ENCODE results near the gene AGBL1.
"Not testable (repeated sequence)": the region's sequence is repeated elsewhere in the genome, so short reads cannot be mapped to it uniquely, and the experiment has no call there.

The AGBL1 gene

DNA sequence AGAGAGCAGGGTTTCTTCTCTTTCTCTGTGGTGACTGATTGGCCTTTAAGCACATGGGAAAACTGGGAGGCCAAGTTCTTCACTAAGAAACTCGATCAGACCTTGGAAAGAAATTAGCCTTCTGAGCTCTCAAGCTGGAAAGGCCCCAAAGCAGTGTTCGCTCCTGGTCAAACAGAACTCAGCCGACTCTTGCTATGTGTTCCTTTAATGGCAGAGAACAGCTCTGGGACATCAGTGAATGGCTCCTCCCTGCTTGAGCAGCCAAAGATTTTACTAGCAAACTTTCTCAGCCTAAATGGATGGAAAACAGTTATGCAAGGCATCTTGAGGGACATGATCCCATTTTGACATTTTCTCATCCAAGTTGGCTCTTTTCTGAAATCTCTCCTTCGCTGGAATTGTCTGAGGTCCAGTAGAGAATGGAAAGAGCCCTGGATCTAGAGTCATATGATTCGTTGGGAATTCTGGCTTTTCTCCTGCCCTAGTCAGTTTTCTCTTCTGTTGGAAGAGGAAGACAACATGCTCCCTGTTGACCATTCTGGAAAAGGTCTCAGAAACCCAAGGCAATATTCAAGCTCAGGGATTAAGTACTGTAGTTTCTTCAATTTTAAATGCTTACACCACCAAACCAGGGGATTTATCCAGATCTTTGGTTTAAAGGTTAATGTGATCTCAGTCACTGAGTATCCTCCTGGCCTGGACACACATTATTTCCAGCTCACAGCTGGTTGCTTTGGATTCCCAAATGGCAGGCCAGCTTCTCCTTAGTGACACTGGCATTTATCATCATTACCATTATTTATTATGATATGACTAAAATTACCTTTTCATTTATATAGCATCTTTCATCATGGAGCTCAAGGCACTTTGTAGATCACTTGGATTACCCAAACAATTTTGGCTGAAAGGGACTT, 319.6 kb downstream of the AGBL1 start:
- no peak for DNase-seq (ENCODE audit: low read depth)

DNA sequence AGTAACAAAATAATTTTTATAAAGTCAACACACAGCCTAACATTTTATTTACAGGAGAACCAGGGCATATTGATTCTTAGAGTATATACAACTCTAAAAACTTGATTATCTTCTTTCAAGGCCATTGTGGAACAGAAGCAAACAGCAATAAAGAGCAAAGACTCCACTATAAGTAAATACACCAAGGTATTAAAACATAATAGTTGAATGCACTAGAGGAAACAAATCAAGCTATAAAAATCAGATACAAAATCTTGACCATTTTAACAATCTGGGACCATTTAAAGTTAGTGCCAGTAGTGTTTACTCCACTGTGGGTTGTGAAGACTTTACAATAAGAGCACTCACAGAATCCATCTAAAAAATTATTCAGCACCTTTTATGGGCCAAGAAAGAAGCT, 323.6 kb downstream of the AGBL1 start:
- DNase-seq (ENCODE audit: low read depth), result no peak

DNA sequence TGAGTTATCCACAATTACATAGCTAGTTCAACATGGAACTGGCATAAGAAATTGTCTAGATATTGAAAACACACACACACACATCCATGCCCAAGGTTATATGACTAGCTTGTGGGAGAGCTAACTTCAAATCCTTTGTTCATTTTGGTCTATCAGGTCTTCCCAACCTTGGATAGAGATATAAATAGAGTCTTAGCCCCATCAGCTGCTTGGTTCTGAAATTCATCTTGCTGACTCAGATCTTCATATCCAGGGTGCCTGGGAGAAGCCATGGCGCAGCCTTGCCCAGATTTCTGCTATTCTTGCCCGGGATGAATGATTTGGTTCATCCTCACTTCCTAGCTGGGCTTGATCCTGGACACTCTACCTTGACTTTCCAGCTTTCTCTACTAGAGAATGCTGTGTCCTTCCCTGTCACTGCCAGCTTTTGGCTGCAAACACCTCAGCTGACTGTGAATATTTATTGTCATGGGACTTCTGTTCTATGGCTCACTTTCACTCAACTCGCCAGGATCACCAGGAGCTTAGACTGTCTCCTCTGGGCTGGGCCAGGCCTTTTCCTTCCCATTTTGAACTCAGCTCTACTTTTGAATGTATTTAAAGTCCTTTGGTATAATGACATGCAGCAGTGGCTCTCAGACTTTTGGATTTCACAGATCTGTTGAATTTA, 324.4 kb downstream of the AGBL1 start:
- no peak for DNase-seq (ENCODE audit: low read depth)

DNA sequence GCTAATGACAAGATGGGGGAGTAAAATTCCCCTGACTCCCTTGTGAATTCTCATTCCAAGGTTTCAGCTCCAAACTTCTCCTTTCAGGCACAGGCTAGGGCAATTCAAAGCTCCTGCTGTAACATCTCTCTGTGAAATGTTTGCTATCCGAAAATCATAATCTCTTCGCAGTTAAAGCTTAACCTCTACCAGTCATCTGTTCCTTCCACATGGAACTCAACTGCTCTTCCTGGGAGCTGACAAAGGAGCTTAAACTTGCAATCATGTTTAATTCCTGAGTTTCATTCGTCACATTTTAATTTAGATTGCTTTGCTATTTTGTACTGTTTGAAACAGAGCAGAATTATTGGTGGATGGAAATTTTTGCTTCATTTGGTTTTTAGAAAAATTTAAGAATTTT, 328.6 kb downstream of the AGBL1 start:
- DNase-seq (ENCODE audit: low read depth), result no peak

DNA sequence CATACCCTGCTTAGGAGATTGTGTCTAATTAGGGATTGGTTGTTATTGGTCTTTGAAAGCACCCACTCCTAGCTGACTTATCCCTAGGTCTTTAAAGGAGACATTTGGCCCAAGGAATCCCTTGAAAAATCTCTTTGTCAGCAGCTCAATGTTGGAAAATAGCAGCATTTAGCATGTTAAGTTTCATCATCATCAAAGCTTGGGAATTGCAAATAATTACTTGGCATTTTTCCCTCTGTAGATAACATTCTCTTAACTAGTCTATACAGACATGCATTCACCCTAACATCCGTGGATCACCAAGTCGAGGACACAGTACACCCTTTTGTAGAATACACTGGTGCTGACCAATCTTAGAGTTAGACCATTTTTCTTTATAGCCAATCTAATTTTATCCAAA, 332.2 kb downstream of the AGBL1 start:
- no peak for DNase-seq (ENCODE audit: low read depth)

DNA sequence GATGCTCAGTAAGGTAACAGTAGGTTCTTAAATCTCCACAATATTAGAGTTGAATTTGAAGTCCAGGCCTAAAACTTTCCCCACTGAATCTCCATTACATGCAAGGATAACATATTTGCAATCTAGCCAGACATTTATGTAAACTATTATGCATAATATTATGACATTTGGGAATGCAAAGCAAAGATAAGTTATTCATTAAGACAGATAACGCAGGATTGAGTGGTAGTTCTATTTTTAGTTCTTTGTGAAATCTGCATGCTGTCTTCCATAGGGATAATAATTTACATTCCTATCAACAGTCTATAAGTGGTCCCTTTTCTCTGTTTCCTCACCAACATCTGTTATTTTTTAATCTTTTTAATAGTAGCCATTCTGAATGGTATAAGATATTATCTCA, 333.5 kb downstream of the AGBL1 start:
- no peak for DNase-seq (ENCODE audit: low read depth)

DNA sequence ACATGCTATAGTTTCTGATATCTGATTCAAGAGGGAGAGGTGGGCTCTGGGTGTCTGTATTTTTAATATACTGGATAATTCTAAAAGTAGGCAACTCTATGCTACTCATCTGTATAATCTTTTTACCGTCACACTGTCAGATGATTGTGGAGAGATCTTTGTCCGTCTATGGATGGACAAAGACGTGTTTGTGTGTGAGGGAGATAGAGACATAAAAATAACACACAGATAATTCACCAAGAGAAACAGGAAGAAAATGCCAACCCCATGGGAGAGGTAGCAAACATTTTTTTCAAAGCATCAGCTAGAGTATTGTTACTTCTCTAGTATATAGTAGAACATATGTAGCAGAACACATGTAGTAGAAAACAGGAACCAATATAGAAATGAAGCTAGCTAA, 346.1 kb downstream of the AGBL1 start:
- no peak for DNase-seq (ENCODE audit: low read depth)

DNA sequence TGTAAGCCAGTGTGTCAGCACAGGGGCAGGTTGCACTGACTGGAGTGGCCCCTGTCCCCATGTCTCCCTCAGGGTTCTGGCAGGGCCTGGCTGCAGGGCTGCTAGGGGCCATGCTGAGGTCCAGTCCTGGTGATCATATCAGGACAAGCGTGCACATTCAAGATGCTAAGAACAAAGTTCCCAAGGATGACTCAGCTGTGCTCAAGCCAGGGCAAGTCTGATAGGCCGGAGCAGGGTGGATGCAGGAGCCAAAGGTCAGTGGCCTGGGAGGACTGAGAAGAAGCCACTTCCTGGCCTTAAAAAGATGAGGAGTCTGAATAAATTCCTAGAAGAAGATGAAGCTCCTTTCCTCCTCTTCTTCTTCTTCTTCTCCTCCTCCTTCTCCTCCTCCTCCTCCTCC, 353.2 kb downstream of the AGBL1 start:
- no peak for DNase-seq (ENCODE audit: low read depth)

DNA sequence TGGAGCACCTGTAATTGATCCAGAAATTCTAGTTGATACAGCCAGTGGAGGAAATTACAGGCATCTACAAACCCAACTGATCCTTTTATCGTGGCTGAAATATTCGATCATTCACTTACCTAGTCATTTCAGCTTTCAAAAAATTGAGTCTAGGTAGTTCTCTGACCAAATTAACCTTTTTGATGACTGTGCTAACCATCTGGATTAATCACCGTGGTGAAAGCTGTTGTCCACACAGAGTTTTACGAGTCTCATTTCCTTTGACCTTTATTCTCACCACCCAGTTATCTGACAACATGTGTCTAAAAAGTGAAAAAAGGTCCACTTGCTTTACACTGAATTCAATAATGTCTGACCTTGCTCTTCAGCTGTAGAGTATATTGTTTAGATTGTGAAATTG, 354.3 kb downstream of the AGBL1 start:
- no peak for DNase-seq (ENCODE audit: low read depth)

DNA sequence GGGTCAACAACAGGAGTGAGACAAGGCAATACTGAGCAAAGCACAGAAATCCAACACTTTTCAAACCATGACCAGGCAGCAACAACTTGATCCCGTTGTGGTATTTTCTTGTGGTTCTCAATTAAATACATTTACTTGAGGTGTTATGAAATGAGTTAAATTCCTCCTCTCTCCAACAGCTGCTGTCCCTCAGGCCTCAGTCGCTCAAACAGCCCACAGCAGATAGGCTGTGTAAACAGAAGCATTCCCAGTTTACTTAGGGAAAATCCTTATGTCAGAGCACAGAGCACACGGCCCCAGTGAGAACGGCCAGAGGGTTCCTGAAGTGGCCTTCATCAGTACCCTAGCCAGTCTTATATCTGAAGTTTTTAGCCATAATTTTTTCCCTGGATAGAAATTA, 359.9 kb downstream of the AGBL1 start:
- DNase-seq (ENCODE audit: low read depth), result no peak

DNA sequence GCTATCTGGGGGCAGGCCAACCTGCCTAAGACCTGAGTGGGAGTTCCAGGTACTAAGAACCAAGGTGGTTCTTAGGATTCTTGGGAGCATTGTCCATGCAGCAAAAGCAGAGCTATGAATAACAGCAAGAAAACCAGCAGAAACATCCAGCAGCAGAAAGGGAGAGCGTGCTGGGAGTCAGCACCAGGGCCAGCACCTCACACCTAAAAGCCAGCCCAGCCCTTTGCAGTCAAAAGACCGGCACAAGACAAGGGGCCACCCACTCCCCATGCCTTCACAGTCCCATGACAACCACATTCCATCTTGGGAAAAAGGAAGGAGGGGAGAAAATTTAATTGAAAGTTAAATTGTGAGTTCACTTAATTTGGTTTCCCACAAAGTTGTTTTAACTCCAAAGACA, 364.9 kb downstream of the AGBL1 start:
- DNase-seq (ENCODE audit: low read depth), result no peak

DNA sequence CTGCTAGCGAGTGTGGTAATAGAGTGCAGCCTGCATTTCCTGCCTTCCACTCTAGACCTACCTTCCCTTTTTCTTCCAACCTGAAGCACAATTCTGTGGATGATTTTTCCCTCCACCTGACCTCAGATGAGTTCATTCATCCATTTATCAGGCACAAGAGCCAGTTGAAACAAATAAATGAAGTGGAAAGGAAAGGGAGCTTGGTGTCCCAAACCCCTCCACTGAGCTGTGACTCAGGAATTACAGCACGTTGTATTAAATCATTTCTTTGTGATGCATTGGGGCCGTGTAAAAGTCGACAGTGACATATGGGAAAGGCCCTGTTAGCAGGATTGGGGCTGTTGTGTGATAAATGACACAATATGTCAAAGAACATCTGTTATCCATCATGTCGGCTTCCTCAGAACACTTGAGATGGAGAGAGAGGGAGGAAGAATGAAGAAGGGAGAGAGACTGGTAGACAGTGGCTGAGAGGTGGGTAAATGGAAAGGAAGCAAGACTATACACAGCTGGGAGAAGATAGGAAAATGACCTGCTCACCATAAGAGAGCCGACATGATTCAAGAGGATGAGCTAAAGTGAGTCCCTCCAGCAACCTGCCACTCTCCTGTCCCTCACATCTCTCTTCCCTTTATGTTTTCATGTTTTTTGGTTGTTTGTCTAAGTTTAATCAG, 366.0 kb downstream of the AGBL1 start:
- DNase-seq (ENCODE audit: low read depth), result no peak

DNA sequence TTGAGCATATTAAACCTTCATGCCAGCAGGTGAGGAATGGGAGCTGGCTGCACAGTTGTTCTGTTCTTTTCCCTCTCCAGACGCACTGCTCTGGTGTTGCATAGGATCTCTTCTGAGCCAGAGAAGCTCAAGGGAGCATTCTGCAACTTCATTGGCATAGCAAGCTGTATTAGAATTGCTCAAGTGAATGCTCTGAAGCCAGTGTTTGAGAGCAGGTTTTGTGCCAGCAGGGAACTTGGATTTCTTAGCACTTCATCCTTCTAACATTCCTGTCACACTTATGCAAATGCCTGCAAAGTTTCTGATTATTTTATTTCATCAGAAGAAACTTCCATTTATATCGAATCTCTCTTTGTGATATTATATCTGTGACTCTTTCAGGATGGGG, 366.6 kb downstream of the AGBL1 start:
- DNase-seq (ENCODE audit: low read depth), result no peak

DNA sequence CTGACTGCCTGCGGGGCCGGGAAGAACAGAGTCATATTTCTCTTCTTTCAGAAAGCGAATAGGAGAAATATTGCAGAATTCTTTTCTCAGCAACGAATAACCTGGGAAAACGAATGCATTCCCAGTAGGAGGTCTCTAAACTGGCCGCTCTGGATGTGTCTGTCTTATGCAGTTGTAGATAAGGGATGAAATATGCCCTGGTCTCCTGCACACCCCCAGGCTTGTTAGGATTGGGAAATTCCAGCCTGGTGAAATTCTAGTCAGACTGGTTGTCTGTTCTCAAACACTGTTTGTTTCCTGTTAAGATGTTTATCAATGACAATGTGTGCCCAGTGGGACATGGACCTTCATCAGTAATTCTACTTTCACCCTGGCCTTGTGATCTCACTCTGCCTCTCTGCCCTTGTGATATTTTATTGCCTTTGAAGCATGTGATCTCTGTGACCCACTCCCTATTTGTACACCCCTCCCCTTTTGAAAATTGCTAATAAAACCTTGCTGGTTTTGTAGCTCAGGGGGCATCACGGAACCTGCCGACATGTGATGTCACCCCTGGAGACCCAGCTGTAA, 385.9 kb downstream of the AGBL1 start:
- DNase-seq (ENCODE audit: low read depth), result not testable (repeated sequence)

DNA sequence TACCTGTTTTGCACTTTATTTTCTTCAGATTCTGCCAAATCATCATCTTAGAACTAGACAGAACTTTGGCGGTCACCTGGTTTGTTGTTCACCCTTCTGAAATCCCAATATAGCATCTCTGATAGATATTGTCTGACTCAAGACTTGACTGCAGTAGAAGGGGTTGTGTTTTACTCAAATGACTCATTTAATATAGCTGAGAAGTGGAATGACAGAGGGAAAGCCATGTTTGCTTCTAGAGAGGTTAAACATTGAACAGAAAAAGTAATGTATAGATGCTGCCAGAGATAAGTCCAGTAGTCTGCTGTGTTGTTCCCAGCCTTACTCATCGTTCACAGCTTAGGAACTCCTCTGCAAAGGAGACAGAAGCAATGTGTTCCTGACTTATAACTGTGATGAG, 402.0 kb downstream of the AGBL1 start:
- DNase-seq (ENCODE audit: low read depth), result no peak

DNA sequence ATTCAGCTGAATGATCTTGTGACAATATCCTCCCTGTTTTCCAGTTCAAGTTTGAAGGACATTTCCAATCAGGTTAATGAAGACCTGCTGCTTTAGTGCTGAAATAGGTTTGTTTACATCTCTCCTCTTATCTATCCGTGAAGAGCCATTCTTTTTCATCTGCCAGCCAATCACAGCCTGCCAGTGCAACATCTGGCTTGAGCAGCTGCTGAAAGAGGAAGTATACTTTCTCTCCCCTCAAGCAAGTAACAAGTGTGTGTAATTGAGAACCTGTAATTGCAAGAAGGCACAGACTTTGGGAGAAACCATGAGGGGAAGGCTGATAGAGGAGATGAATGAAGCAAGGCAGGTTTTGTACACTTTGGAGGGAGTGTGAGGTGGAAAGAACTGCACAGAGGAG, 404.3 kb downstream of the AGBL1 start:
- DNase-seq (ENCODE audit: low read depth), result no peak

DNA sequence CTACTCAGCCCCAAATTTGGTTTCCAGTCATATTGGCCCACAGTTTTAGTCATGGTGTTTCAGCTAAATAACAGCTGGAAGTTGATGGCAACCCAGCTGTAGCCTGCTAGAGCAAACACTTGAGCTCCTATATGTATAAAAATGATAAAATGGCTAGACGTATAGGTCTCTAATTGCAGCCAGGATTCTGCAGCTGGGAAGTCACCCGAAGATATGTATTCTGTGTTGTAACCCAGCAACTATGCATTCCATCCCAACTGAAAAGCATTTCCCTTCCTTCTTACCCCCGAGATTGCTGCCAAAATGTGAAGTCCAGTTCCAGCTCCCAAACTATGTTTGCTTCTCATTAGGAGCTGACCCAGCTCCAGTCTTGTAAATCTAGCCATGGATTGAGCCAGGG, 408.4 kb downstream of the AGBL1 start:
- DNase-seq (ENCODE audit: low read depth), result no peak

DNA sequence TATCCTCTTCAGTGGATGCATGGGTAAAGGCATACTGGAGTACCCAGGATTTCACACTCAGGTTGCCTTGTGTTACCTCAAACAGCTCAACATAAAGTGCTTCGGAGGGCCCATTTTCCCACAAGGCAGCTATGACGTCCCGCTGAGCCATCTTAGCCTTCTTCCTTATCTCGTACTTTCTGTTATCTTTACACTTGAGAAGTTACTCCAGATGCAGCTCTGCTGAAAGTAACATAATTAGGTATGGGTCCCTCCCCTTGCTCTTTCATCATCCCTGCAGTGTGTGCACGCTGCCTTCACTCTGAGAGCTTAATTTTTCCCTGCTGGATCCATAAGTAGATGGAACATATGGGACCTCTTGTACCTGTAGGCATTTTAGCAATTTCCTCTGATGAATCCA, 410.3 kb downstream of the AGBL1 start:
- DNase-seq (ENCODE audit: low read depth), result no peak

DNA sequence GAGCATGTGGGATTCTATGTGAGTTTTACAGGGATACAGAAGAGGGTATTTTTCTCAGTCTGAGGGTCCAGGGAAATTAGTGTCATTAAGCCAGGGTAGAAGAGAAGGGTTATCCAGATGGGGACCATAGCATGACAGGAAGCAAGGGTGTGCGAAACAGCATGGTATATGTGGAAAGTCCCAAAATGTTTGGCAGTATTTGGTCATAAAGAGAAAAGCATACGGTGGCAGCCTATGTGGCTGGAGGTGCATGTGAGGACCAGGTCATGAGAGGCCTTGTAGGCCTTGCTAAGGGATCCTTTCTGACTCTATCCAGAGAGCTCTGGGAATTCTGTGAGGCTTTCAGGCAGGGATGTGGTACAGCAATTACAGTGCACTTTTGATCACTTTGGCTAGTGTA, 411.4 kb downstream of the AGBL1 start:
- DNase-seq (ENCODE audit: low read depth), result no peak

DNA sequence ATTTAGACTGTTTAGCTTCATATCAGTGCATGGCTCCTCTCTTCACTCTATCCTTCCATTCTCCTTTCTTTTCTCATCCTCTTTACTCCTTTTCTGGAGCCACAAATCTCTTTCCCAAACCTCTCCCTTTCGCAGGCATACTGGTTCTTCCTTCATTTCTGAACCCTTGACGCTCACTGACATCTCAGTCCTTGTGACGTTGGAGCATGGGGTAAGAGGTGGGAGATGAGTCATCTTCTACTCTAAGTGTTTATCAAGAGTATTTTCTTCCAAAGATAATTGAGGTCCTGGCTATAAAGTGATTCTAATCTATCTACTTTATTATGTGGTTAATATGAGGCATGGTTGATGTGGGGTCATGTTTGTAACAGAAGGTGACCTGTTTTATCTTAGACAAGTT, 414.2 kb downstream of the AGBL1 start:
- no peak for DNase-seq (ENCODE audit: low read depth)

DNA sequence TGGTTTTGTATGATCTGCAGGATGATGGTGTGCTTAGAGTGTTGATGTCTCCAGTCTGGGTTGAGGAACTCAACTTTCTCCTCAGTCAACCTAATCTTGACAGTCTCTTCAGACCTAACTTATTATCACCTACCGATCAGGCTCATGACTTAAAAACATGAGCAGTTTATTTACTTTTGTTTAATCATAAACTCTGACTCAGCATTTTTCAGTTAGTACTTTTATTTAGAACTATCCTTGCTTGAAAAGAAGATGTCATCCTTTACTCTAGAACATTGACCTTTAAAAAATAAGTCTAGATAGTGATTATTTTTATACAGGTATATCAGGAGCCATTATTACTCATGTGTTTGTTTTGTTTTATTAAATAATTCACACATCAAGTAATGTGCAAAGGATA, 414.8 kb downstream of the AGBL1 start:
- DNase-seq (ENCODE audit: low read depth), result no peak

DNA sequence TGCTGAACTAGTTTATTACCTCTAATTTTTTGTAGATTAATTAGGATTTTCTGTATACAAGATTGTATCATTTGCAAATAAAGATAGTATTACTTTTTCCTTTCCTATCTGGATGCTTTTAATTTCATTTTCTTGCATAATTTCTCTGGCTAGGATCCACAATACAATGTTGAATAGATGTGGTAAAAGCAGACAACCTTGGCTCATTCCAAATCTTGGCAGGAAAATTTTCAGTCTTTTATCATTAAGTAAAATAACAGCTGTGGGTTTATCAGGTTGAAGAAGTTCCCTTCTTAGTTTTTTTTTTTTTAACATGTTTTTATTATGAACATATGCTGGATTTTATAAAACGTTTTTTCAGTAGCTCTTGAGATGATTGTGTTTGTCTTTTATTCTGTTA, 422.6 kb downstream of the AGBL1 start:
- DNase-seq (ENCODE audit: low read depth), result no peak

DNA sequence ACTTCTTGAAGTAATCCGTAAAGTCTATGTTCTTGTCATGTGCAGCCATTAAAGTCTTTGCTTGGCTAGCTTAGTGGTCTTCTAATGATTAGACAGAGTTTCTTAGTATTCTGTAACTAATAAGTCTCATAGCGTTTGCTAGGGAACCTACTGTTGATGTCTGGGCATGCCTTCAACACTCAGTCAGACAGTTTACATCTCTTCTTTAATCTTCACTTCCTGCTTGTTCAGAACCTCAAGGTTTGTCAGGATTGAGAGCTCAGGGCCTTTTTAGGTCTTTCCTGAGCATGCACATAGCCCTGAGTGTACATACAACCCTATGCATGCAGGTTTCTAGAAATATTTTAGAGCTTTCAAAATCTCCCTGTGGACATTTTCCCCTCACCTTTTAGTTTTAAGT, 426.3 kb downstream of the AGBL1 start:
- no peak for DNase-seq (ENCODE audit: low read depth)

All from GM04504 (cell line).